OCI-LY1 (cell line): ENCODE results near the gene SH3PXD2A.

Experiments
- H2AFZ ChIP-seq: fragments of 200-600 bp; sonication (generic), shearing (Covaris generic); 2 replicates; pipeline ENCODE4 v1.6.0; 2014; ENCODE audit warnings: antibody characterized with exemption, mild to moderate bottlenecking, low read length
- H3F3A ChIP-seq: fragments of 200-600 bp; sonication (generic), shearing (Covaris generic); 2 replicates; pipeline ENCODE4 v1.6.0; 2014; ENCODE audit warnings: mild to moderate bottlenecking, antibody characterized with exemption, low read length, moderate library complexity; ENCODE audit not compliant: insufficient read depth
- H3K27ac ChIP-seq: fragments of 200-600 bp; sonication (generic); 2 replicates; pipeline ENCODE4 v1.5.1; 2014; ENCODE audit warnings: low read length, mixed run types, mild to moderate bottlenecking, low read depth; ENCODE audit not compliant: poor library complexity, severe bottlenecking
- H3K27me3 ChIP-seq: fragments of 200-600 bp; sonication (generic); 2 replicates; pipeline ENCODE4 v1.6.0; 2014; ENCODE audit warnings: antibody characterized with exemption, mild to moderate bottlenecking, low read length, moderate library complexity; ENCODE audit not compliant: insufficient read depth
- H3K36me3 ChIP-seq: fragments of 200-600 bp; sonication (generic); 2 replicates; pipeline ENCODE4 v1.6.1; 2014; ENCODE audit warnings: mild to moderate bottlenecking, antibody characterized with exemption, low read length, moderate library complexity, mixed read lengths; ENCODE audit not compliant: insufficient read depth
- H3K4me1 ChIP-seq: fragments of 200-600 bp; sonication (generic); 2 replicates; pipeline ENCODE4 v1.5.1; 2014; ENCODE audit warnings: mild to moderate bottlenecking, low read length, moderate library complexity; ENCODE audit not compliant: insufficient read depth, severe bottlenecking
- H3K4me2 ChIP-seq: fragments of 200-600 bp; sonication (generic), shearing (Covaris generic); 2 replicates; pipeline ENCODE4 v1.6.1; 2014; ENCODE audit warnings: low read length
- H3K4me3 ChIP-seq: fragments of 200-600 bp; sonication (generic); 2 replicates; pipeline ENCODE4 v1.5.1; 2014; ENCODE audit warnings: low read length, low read depth, mild to moderate bottlenecking, mixed read lengths; ENCODE audit not compliant: poor library complexity, severe bottlenecking
- H3K79me2 ChIP-seq: fragments of 200-600 bp; shearing (Covaris generic); 2 replicates; pipeline ENCODE4 v1.6.1; 2016; ENCODE audit warnings: mixed run types, low read length, mixed read lengths; ENCODE audit not compliant: insufficient read depth
- H3K9ac ChIP-seq: fragments of 200-600 bp; sonication (generic), shearing (Covaris generic); 2 replicates; pipeline ENCODE4 v1.6.1; 2014; ENCODE audit warnings: mild to moderate bottlenecking, low read length, mixed read lengths
- H3K9me2 ChIP-seq: fragments of 200-600 bp; sonication (generic), shearing (Covaris generic); 2 replicates; pipeline ENCODE4 v1.6.1; 2014; ENCODE audit warnings: low read depth, mild to moderate bottlenecking, low read length, mixed read lengths
- H3K9me3 ChIP-seq: fragments of 200-600 bp; shearing (Covaris generic); 2 replicates; pipeline ENCODE4 v1.6.1; 2014; ENCODE audit warnings: low read length, mixed read lengths
- H4K20me1 ChIP-seq: fragments of 200-600 bp; sonication (generic), shearing (Covaris generic); 2 replicates; pipeline ENCODE4 v1.6.0; 2016; ENCODE audit warnings: mild to moderate bottlenecking, low read length; ENCODE audit not compliant: insufficient read depth
- EZH2 ChIP-seq: fragments of 200-600 bp; sonication (generic), shearing (Covaris generic); IDR thresholded peaks from 2 replicates; pipeline ENCODE4 v1.8.0; 2017; ENCODE audit warnings: borderline replicate concordance, mixed run types, mild to moderate bottlenecking, antibody characterized with exemption, low read length, moderate library complexity, mixed read lengths
- TF ChIP-seq, protein P1 (sequence below): fragments of 200-600 bp; sonication (generic), shearing (Covaris generic); IDR thresholded peaks from 2 replicates; pipeline ENCODE4 v1.5.1; 2017; ENCODE audit warnings: mild to moderate bottlenecking, antibody characterized with exemption, low read length, moderate library complexity, mixed read lengths

SH3PXD2A gene

DNA sequence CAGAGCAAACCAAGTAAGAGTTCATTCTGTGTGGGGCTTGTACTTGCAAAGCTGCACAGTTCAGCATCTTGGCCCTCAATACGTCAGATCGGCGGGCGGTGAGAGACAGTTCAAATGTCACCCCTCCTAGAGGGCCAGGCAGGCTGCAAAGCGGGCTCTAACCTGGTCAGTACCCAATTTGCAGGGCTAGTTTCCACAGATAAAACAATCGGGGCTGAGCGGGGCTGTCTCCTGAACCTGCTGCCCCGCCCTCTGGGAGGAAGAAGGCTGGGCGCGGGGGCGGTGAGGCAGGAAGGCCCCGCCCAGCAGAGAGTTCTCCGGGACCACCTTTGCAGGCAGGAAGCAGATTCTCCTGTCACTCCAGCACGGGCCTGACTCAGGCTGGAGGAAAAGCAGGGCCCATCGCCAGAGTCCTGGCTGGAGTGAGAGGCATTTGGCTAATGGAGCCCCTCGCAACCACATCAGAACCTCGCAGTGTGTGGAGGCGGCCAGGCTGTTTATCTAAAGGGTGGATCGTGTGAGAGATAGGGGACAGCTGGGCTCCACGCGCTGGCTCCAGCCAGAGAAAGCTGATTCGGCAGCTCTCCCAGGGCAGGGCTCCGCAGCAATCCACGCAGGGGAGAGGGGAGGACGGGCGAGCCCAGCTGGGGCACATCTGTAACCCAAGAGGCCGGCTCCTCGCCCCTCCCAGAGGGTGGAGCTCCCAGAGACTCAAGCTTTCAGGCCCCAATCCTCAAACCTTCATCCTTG lies 83.1 kb downstream of the SH3PXD2A start:
- H3K27ac ChIP-seq: peak overlapping the region; percentile 20
- no peaks in the 10 kb centered on the region for H3K9me2 ChIP-seq
- H3K9me3 ChIP-seq: no peaks in the 10 kb centered on the region
- no peaks in the 10 kb centered on the region for H4K20me1 ChIP-seq
- H3K4me2 ChIP-seq: peak overlapping the region; percentile 74
- H3K27me3 ChIP-seq: peaks cover 3% of the 10 kb centered on the region; the same call in 1 of the 2 replicates
- peak overlapping the region; percentile 57 for H3K4me3 ChIP-seq
- peak overlapping the region; percentile 51; the same call in 1 of the 2 replicates for H3K9ac ChIP-seq
- no peaks in the 10 kb centered on the region for H3K79me2 ChIP-seq
- H2AFZ ChIP-seq: 0 out of 2 replicates have a peak overlapping the region, but pooled peaks have one; percentile 9
- H3K4me1 ChIP-seq: peaks cover 27% of the 10 kb centered on the region
- no peaks in the 10 kb centered on the region for H3K36me3 ChIP-seq
- TF ChIP-seq EZH2: no peak
- no peaks in the 10 kb centered on the region for H3F3A ChIP-seq

DNA sequence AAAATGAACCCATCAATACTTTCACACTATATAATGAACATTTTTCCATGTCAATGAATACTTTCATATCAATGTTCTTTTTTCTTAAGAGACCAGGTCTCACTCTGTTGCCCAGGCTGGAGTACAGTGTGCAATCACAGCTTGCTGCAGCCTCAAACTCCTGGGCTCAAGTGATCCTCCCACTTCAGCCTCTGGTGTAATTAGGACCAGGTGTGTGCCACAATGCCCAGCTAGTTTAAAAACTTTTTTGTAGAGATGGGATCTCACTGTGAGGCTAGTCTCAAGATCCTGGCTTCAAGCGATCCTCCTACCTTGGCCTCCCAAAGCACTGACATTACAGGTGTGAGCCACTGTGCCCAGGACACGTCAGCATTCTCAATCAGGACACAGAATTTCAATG lies 85.2 kb downstream of the SH3PXD2A start:
- TF ChIP-seq, protein P1, sequence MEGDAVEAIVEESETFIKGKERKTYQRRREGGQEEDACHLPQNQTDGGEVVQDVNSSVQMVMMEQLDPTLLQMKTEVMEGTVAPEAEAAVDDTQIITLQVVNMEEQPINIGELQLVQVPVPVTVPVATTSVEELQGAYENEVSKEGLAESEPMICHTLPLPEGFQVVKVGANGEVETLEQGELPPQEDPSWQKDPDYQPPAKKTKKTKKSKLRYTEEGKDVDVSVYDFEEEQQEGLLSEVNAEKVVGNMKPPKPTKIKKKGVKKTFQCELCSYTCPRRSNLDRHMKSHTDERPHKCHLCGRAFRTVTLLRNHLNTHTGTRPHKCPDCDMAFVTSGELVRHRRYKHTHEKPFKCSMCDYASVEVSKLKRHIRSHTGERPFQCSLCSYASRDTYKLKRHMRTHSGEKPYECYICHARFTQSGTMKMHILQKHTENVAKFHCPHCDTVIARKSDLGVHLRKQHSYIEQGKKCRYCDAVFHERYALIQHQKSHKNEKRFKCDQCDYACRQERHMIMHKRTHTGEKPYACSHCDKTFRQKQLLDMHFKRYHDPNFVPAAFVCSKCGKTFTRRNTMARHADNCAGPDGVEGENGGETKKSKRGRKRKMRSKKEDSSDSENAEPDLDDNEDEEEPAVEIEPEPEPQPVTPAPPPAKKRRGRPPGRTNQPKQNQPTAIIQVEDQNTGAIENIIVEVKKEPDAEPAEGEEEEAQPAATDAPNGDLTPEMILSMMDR: no peak
- TF ChIP-seq EZH2: no peak
- Histone ChIP-seq H2AFZ (no peak overlapping the region), H3K4me1 (peaks cover 35% of the 10 kb centered on the region), H3K4me2 (no peak overlapping the region), H3K79me2 (no peaks in the 10 kb centered on the region), H3F3A (no peaks in the 10 kb centered on the region), H3K9ac (no peak overlapping the region), H3K4me3 (no peak overlapping the region), H3K9me3 (no peaks in the 10 kb centered on the region), H4K20me1 (no peaks in the 10 kb centered on the region), H3K27ac (no peak overlapping the region), H3K9me2 (no peaks in the 10 kb centered on the region), H3K36me3 (no peaks in the 10 kb centered on the region), H3K27me3 (no peaks in the 10 kb centered on the region; the same call in 1 of the 2 replicates)

DNA sequence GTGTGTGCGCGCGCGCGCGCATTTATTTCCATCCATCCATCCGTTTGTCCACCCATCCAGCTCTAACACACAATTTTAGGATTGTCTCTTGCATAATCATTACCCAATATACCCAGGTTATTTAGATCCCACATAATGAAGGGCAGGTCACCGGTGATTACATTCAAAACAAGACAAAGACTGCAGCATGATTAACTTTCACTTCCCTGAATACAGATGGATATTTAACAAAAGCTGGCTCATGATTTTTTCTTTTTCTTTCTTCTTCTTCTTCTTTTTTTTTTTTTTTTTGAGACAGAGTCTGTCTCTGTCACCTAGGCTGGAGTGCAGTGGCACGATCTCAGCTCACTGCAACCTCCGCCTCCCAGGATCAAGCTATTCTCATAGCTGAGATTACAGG lies 86.2 kb downstream of the SH3PXD2A start:
- Histone ChIP-seq H4K20me1 (no peaks in the 10 kb centered on the region), H3K4me1 (peaks cover 39% of the 10 kb centered on the region), H3K9me3 (no peaks in the 10 kb centered on the region), H3K27me3 (no peaks in the 10 kb centered on the region; the same call in 1 of the 2 replicates), H3K79me2 (no peaks in the 10 kb centered on the region), H3K4me2 (no peak overlapping the region), H3K4me3 (no peak overlapping the region), H3K27ac (no peak overlapping the region), H3K36me3 (no peaks in the 10 kb centered on the region), H3K9me2 (no peaks in the 10 kb centered on the region), H3K9ac (no peak overlapping the region), H3F3A (no peaks in the 10 kb centered on the region), H2AFZ (no peak overlapping the region)
- TF ChIP-seq, protein P1: no peak
- TF ChIP-seq EZH2: no peak
